NT2/D1 (cell line): Measurements from ENCODE around the gene UBE2J2.

ENCODE experiments used
- SUZ12 ChIP-seq: IDR thresholded peaks from 2 replicates; pipeline ENCODE4 v1.6.1; 2011; ENCODE audit not compliant: insufficient read length, insufficient read depth; ENCODE audit errors: extremely low read depth
- YY1 ChIP-seq: IDR thresholded peaks from 2 replicates; pipeline ENCODE4 v1.6.1; 2011; ENCODE audit not compliant: insufficient read length, insufficient read depth
- ZNF274 ChIP-seq: IDR thresholded peaks from 2 replicates; pipeline ENCODE4 v1.6.1; 2011; ENCODE audit warnings: mild to moderate bottlenecking, low read depth, low read length

- TF ChIP-seq SUZ12 (no peak), YY1 (no peak), ZNF274 (no peak)
Measured at GRCh38 chr1:1234180-1234808, 39.4 kb downstream of the UBE2J2 start.
